HepG2 (cell line): Measurements from ENCODE around the gene SLC38A8. TPM values are rescaled to one million over a fixed set of nuclear protein-coding genes. Genes with fewer than 3 reads are reported as not detected.
A peak's percentile ranks its signal among the peaks of the same experiment; 100 is the strongest.

ENCODE experiments used
- CBX2 ChIP-seq, 2 experiments: fragments of 200-600 bp in 1 of 2; sonication (generic); formaldehyde crosslinking in 1 of 2; IDR thresholded peaks; 2 replicates each; pipeline versions ENCODE4 v1.7.0 to v1.8.1; 2018 to 2022; ENCODE audit warnings: low read depth in 2 of 2, low read length in 1 of 2, mild to moderate bottlenecking in 1 of 2, missing genetic modification reagents in 1 of 2
- CREB3 ChIP-seq: sonication (generic); formaldehyde crosslinking; IDR thresholded peaks from 2 replicates; pipeline ENCODE4 v1.5.0; 2020; ENCODE audit warnings: missing genetic modification reagents
- FOSL2 ChIP-seq: sonication (generic); formaldehyde crosslinking; IDR thresholded peaks from 2 replicates; pipeline ENCODE4 v1.4.0; 2020; ENCODE audit warnings: missing genetic modification reagents
- KLF6 ChIP-seq: IDR thresholded peaks from 2 replicates; pipeline ENCODE4 v1.8.0; 2016; ENCODE audit warnings: missing biosample characterization, missing genetic modification reagents
- MAZ ChIP-seq, 2 experiments: sonication (generic) in 1 of 2; formaldehyde crosslinking in 1 of 2; IDR thresholded peaks; 2 replicates each; pipeline versions ENCODE4 v1.5.0 to v1.6.1; 2012 to 2020; ENCODE audit warnings: low read depth in 2 of 2, mild to moderate bottlenecking in 2 of 2, borderline replicate concordance in 1 of 2, improper control_type of control experiment in 1 of 2, low read length in 1 of 2, missing genetic modification reagents in 1 of 2, moderate library complexity in 1 of 2
- MLXIP ChIP-seq: sonication (generic); formaldehyde crosslinking; IDR thresholded peaks from 2 replicates; pipeline ENCODE4 v1.9.0; 2021; ENCODE audit warnings: missing genetic modification reagents, borderline replicate concordance
- PAXIP1 ChIP-seq: sonication (generic); formaldehyde crosslinking; conservative IDR thresholded peaks from 2 replicates; pipeline ENCODE4 v1.4.0; 2020; ENCODE audit warnings: mild to moderate bottlenecking, missing genetic modification reagents, moderate library complexity
- SOX13 ChIP-seq, 3 experiments: fragments of 450-650 bp in 1 of 3; sonication (generic) in 1 of 3; formaldehyde crosslinking in 1 of 3; IDR thresholded peaks in 2 of 3; conservative IDR thresholded peaks in 1 of 3; 2 replicates each; pipeline versions ENCODE4 v1.5.0 to v1.6.1; 2016 to 2020; ENCODE audit warnings: antibody characterized with exemption in 1 of 3, mild to moderate bottlenecking in 1 of 3, missing compliant biosample characterization in 1 of 3, missing genetic modification reagents in 1 of 3, moderate library complexity in 1 of 3
- SOX5 ChIP-seq: IDR thresholded peaks from 2 replicates; pipeline ENCODE4 v1.6.1; 2016; ENCODE audit warnings: borderline replicate concordance
- SOX6 ChIP-seq, 2 experiments: fragments of 450-650 bp in 1 of 2; sonication (generic) in 1 of 2; formaldehyde crosslinking in 1 of 2; IDR thresholded peaks; 2 replicates each; pipeline versions ENCODE4 v1.4.0 to v1.6.1; 2017 to 2020; ENCODE audit warnings: antibody characterized with exemption in 1 of 2, mild to moderate bottlenecking in 1 of 2, missing genetic modification reagents in 1 of 2
- ZBTB21 ChIP-seq: sonication (generic); formaldehyde crosslinking; IDR thresholded peaks from 2 replicates; pipeline ENCODE4 v1.4.0; 2020; ENCODE audit warnings: missing genetic modification reagents
- ZNF101 ChIP-seq: sonication (generic); formaldehyde crosslinking; IDR thresholded peaks from 2 replicates; pipeline ENCODE4 v1.4.0; 2020; ENCODE audit warnings: mild to moderate bottlenecking, low read depth, missing genetic modification reagents, borderline replicate concordance
- ZNF687 ChIP-seq: sonication (generic); formaldehyde crosslinking; IDR thresholded peaks from 2 replicates; pipeline ENCODE4 v1.5.1; 2020; ENCODE audit warnings: mild to moderate bottlenecking, missing genetic modification reagents, moderate library complexity
- polyA plus RNA-seq, 8 experiments: library from polyadenylated mRNA; depleted of rRNA in 3 of 8; stranded (reverse) in 7 of 8; unstranded in 1 of 8; fragments of >200 nt; fragmentation: Illumina TruSeq in 4 of 8; extraction: Trizol in 4 of 8; gene quantifications; 2 replicates each; pipeline versions ENCODE4 v1.2.1 to v1.2.3, GENCODE V29; 2011 to 2016; ENCODE audit warnings: low read depth in 4 of 8, missing spikeins in 1 of 8, mixed read lengths in 1 of 8; ENCODE audit not compliant: insufficient read depth in 1 of 8
- total RNA-seq, 5 experiments: library from RNA; depleted of rRNA; stranded (reverse); fragments of >200 nt; fragmentation: Illumina TruSeq; extraction: Trizol; gene quantifications; 2 replicates each; pipeline ENCODE4 v1.2.3, GENCODE V29; 2016; ENCODE audit warnings: low read depth in 1 of 5

The SLC38A8 gene
- total and polyA plus RNA-seq, 2 of the 13 experiments (the other 11 are each of a cell fraction or from before 2014, with no cell fraction given), result 0.24 to 0.37 TPM

- no peak for TF ChIP-seq CREB3 (CRISPR knock-in tag)
- TF ChIP-seq ZNF687 (CRISPR knock-in tag), result peak; percentile 18; the same call in 1 of the 2 replicates
- peak; percentile 96 for TF ChIP-seq FOSL2 (CRISPR knock-in tag)
- 0 out of 2 replicates have a peak, but pooled peaks have one; percentile 38 for TF ChIP-seq KLF6 (CRISPR knock-in tag)
- no peak for TF ChIP-seq SOX6 (IDR thresholded peaks at IDR 0.05)
- TF ChIP-seq SOX6 (CRISPR knock-in tag; IDR thresholded peaks at IDR 0.05), result peak; percentile 79
- TF ChIP-seq PAXIP1 (CRISPR knock-in tag), result 0 out of 2 replicates have a peak, but pooled peaks have one; percentile 5
- no peak for TF ChIP-seq MLXIP (CRISPR knock-in tag)
- TF ChIP-seq SOX5 (CRISPR knock-in tag), result peak; percentile 73; the same call in 1 of the 2 replicates
- TF ChIP-seq CBX2 (IDR thresholded peaks at IDR 0.05; ENCODE audit: low read depth, low read length), result no peak
- no peak for TF ChIP-seq CBX2 (CRISPR knock-in tag; IDR thresholded peaks at IDR 0.05; ENCODE audit: low read depth)
- peak; percentile 67 for TF ChIP-seq ZBTB21 (CRISPR knock-in tag)
- no peak for TF ChIP-seq ZNF101 (CRISPR knock-in tag)
- no peak for TF ChIP-seq MAZ (IDR thresholded peaks at IDR 0.05; ENCODE audit: borderline replicate concordance, low read depth, low read length)
- 0 out of 2 replicates have a peak, but pooled peaks have one; percentile 43 for TF ChIP-seq MAZ (CRISPR knock-in tag; IDR thresholded peaks at IDR 0.05; ENCODE audit: low read depth)
- TF ChIP-seq SOX13 (IDR thresholded peaks at IDR 0.05), result no peak
- peak in 1 of 2 experiments; percentile 76; a peak in 2 of 4 replicates for TF ChIP-seq SOX13 (CRISPR knock-in tag; conservative IDR thresholded peaks at IDR 0.05 in 1 of 2, IDR thresholded peaks at IDR 0.05 in 1 of 2)
Measured at GRCh38 chr16:83994087-83994486, 48.5 kb downstream of the SLC38A8 start (continued).
